Right ventricle myocardium superior (tissue), 1 donor: ENCODE results near the gene CFAP73. TPM values are rescaled to one million over a fixed set of nuclear protein-coding genes. Genes with fewer than 3 reads are reported as not detected.
"Not testable (repeated sequence)": the region's sequence is repeated elsewhere in the genome, so short reads cannot be mapped to it uniquely, and the experiment has no call there.

ENCODE experiments used
- ATAC-seq: fragments of 200-7000 bp; cut with Tn5 transposase; one replicate; pipeline ENCODE4 v1.9.1; 2020; ENCODE audit warnings: mild to moderate bottlenecking; ENCODE audit not compliant: poor library complexity
- DNase-seq: peaks from one replicate; pipeline ENCODE4 v3.0.0-alpha.2; 2020
- intact Hi-C: fragments of 100-400 bp; cut with DNase I; formaldehyde crosslinking; loops from one replicate; pipeline ENCODE4 v1.11.2; 2022
- total RNA-seq: library from RNA; stranded (reverse); fragmentation: NEBNext Ultra II Directional; extraction: Animal tissue kit (Norgen Biotek cat#: 25700); gene quantifications from one replicate; pipeline ENCODE4 v1.2.1, GENCODE V29; 2021
- donor health status: DM: no; HTN: yes; CAD: no; lungs with severe emphysema.

Gene CFAP73
- total RNA-seq, 1 donor from 2014 or later, result not detected

DNA sequence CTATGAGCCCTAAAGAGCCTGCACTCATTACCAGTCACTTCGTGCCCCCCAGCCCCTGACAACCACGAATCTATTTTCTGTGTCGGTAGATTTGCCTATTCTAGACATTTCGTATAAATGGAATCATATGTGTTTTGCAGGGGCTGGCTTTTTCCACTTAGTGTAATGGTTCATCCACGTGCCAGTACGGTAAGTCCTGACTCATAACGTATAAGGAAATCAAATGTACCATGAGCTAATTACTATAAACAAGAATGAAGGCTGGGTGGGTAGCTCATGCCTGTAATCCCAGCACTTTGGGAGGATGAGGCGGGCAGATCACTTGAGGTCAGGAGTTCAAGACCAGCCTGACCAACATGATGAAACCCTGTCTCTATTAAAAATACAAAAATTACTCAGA lies 31.8 kb upstream of the CFAP73 start:
- intact Hi-C loops, DNase-seq, ATAC-seq: not testable (repeated sequence)

DNA sequence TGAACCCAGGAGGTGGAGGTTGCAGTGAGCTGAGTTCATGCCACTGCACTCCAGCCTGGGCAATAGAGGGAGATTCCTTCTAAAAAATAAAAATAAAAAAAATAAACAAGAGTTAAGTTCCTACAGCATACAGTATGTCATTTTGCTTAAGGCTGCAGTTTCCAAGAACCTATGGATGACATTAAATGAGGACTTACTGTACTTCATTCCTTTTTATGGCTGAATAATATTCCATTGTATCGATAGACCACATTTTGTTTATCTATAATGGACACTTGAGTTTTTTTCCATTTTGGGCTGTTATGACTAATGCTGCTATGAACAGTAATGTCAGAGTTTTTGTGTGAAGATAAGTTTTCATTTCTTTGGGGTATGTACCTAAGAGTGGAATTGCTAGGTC lies 31.4 kb upstream of the CFAP73 start:
- intact Hi-C loops, result no loop called here
- DNase-seq (no peak), ATAC-seq (no peak)

DNA sequence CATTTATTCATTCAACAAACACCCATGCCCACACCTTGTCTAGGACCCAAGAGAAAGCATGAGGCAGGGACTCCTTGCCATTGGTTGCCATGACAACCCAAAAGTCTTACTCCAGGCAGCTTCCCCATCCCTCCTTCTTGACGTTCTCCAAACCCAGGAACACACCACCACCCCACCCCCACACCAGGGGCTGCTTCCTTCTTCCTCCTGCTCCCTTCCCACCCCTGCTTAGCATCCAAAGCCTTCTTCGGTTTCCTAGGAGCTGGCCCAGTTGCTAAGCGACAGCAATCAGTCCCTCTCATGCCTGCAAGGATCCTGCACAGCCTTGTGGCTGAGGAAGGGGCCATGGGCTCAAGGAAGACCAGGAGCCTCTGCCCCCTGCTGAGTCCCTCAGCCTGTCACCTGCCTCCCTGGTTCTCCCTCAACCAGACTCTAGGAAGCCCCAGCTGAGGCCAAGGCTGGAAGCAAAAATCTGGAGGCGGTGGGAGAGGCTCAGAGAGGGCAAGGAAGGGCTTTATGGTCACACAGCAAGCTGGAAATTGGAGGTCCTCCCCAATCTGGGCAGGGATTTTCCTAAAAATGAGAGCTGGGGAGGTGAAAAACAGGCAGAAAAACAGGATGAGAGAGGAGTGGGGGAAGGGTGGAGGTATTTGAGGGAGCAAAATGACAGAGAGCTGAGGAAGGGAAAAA lies 29.4 kb upstream of the CFAP73 start:
- ATAC-seq (no peak), DNase-seq (peak; percentile 5)
- intact Hi-C loops, result no loop called here

GRCh38 chr12:113120670-113121370 lies 28.7 kb upstream of the CFAP73 start:
- ATAC-seq, result no peak
- intact Hi-C loops, result no loop called here
- DNase-seq, result peak; percentile 8

DNA sequence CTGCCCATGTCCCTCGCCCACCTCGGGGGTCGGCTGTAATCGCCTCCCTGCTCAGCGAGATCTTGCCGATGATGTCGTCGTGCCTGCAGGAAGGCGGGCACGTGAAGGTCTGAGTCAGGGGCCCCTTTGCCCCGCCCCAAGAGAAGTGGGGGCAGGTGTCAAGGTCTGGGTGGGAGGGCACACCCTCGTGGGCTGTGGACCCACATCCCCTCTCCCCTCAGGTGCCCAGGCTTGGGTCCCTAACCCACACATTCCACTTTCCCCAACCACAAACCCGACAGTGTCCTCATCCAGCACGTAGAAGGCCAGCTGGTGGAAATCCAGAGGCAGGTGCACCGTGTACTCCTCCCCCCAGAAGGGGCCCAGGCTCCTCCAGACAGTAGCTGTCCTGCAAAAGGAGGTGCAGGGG lies 21.7 kb upstream of the CFAP73 start:
- ATAC-seq, result no peak
- DNase-seq, result peak; percentile 20
- intact Hi-C loops, result no loop called here

GRCh38 chr12:113128802-113129663 lies 20.5 kb upstream of the CFAP73 start:
- intact Hi-C loops, result no loop called here
- ATAC-seq (no peak), DNase-seq (no peak)

- ATAC-seq (no peak), DNase-seq (peak; percentile 2)
- intact Hi-C loops, result no loop called here
These were observed 19.7 kb upstream of the CFAP73 start for GRCh38 chr12:113129664-113130456.

- ATAC-seq, result no peak
- intact Hi-C loops, result no loop called here
- DNase-seq, result peak; percentile 41
These were observed 18.9 kb upstream of the CFAP73 start for GRCh38 chr12:113130457-113131135.

DNA sequence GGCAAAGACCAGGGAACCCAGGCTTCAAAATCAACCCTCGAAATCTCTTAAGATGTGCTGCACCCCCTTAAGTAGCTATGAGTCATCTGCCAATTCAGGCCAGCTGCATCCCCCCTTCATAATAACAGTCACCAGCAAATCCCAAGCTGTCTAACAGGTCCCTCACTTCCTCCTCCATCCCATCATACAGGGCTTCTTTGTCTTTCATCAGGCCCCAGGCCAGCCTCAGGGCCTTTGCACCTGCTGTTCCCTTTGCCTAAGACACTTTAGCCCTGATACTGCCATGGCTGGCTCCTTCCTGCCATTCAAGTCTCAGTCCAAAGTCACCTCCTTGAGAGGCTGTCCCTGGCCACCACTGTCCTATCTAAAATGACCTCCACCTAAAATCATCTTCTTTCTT lies 18.0 kb upstream of the CFAP73 start:
- ATAC-seq (no peak), DNase-seq (peak; percentile 3)
- intact Hi-C loops, result no loop called here

GRCh38 chr12:113133036-113133435 lies 16.5 kb upstream of the CFAP73 start:
- intact Hi-C loops, result no loop called here
- no peak for ATAC-seq
- DNase-seq, result no peak

DNA sequence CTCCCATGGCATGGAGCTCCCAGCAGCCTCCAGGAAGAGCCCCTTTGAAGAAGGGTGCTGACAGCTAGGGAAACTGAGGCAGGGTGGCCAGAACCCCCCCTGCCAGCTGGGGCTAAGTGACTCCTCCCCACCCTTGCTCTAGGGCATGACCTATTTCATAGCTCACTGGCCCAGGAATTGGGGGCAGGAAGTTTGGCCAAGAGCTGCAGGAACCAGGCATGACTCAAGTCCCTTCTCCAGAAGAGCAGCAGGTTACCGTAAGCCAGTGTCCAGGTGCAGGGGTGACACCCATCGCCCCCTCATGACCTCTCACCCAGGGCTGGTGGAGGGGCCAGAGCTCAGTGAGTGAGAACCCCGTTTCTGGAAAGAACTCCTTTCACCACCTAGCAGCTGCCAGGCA lies 15.9 kb upstream of the CFAP73 start:
- DNase-seq, result peak; percentile 19
- ATAC-seq, result no peak
- intact Hi-C loops, result no loop called here

DNA sequence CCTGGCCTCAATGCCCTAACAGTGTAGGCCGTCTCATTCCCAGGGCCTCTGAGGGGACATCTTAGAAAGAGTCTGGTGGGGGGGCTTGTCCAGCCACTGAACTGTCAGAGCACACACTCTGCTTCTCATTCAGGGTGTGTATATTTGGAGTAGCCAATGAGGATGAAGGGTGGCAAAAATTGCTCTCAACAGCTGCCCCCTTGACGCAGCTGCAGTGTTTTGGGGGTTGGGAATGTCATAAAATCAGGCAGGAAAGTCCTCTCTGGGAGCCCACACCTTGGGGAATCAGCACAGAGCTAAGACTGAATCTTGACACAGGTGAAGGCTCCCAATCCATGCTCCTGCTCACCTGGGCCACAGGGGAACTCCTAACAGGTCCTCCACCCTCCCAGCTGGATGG lies 15.5 kb upstream of the CFAP73 start:
- intact Hi-C loops, result no loop called here
- DNase-seq (no peak), ATAC-seq (no peak)

GRCh38 chr12:113134521-113134951 lies 15.0 kb upstream of the CFAP73 start:
- ATAC-seq (no peak), DNase-seq (peak; percentile 21)
- intact Hi-C loops, result no loop called here

- DNase-seq (peak; percentile 35), ATAC-seq (peak; percentile 45)
- intact Hi-C loops, result no loop called here
These were observed 14.1 kb upstream of the CFAP73 start, which contains the start of gene RASAL1 for GRCh38 chr12:113135178-113136127. TSS of gene RASAL1 (minus strand) at chr12:113135761. CDS start at chr12:113135462, 299 bp downstream.

- ATAC-seq (no peak), DNase-seq (peak; percentile 35)
- intact Hi-C loops, result no loop called here
These were observed 13.2 kb upstream of the CFAP73 start for GRCh38 chr12:113136128-113136989.

- DNase-seq (peak; percentile 37), ATAC-seq (no peak)
- intact Hi-C loops, result no loop called here
These were observed 12.5 kb upstream of the CFAP73 start for GRCh38 chr12:113136990-113137511.
